Transverse colon (tissue), 4 donors: ENCODE measurements around the gene TSPOAP1. TPM values are rescaled to one million over a fixed set of nuclear protein-coding genes. Genes with fewer than 3 reads are reported as not detected.

Source experiments
- DNase-seq: peaks from one replicate; pipeline ENCODE4 v3.0.0-alpha.2; 2019
- H3K27ac ChIP-seq, 4 donors: fragments of 200-600 bp; sonication (generic); 2 replicates each; pipeline ENCODE4 v1.5.1; 2016 to 2018; ENCODE audit warnings: inconsistent platforms in 4 of 4
- H3K27me3 ChIP-seq: fragments of 200-600 bp; sonication (generic); 2 replicates; pipeline ENCODE4 v1.5.1; 2017; ENCODE audit warnings: inconsistent platforms
- H3K36me3 ChIP-seq, 4 donors: fragments of 200-600 bp; sonication (generic); 2 replicates each; pipeline ENCODE4 v1.5.1; 2017 to 2019; ENCODE audit warnings: inconsistent platforms in 4 of 4
- H3K4me1 ChIP-seq, 4 donors: fragments of 200-600 bp; sonication (generic); 2 replicates each; pipeline ENCODE4 v1.5.1; 2017 to 2020; ENCODE audit warnings: inconsistent platforms in 4 of 4
- H3K4me3 ChIP-seq, 4 donors: fragments of 200-600 bp; sonication (generic); 1 replicate in 1 of 4; 2 replicates in 3 of 4; pipeline versions ENCODE4 v1.5.1 to v1.6.1; 2017 to 2019; ENCODE audit warnings: inconsistent platforms in 4 of 4
- H3K9me3 ChIP-seq, 2 donors: fragments of 200-600 bp; sonication (generic); 2 replicates each; pipeline ENCODE4 v1.5.1; 2017 to 2019; ENCODE audit warnings: inconsistent platforms in 2 of 2
- EP300 ChIP-seq: sonication (generic); formaldehyde crosslinking; IDR thresholded peaks from one replicate; pipeline ENCODE4 v1.6.1; 2017; ENCODE audit warnings: antibody characterized with exemption, low read depth
- POLR2A ChIP-seq: fragments of 450-650 bp; IDR thresholded peaks from one replicate; pipeline ENCODE4 v1.6.1; 2016; ENCODE audit warnings: antibody characterized with exemption, mild to moderate bottlenecking, moderate library complexity
- POLR2AphosphoS5 ChIP-seq, 3 donors: sonication (generic); formaldehyde crosslinking; IDR thresholded peaks; one replicate each; pipeline ENCODE4 v1.6.1; 2016; ENCODE audit warnings: antibody characterized with exemption in 3 of 3
- WGBS, 2 donors: methylation state at CpG; one replicate each; pipeline ENCODE4 v1.1.5; 2018; ENCODE audit warnings: low coverage in 1 of 2; 5-methylcytosine and 5-hydroxymethylcytosine counted together
- in situ Hi-C, 4 donors: fragments of 200-750 bp; cut with MboI; loops; one replicate each; pipeline versions ENCODE4 v1.15.0 to v1.15.1; 2017; ENCODE audit warnings: low sequenced_read_pairs in 3 of 4, low pct_ligation_motif_present in 1 of 4, low pct_unique_long_range_greater_than_20kb in 1 of 4
- intact Hi-C: fragments of 100-400 bp; cut with DNase I; formaldehyde crosslinking; loops from one replicate; pipeline ENCODE4 v1.15.1; 2023; ENCODE audit warnings: low total_unique reads
- total RNA-seq, 4 donors: library from RNA; depleted of rRNA; stranded (reverse); fragments of >200 nt; gene quantifications; one replicate each; pipeline ENCODE4 v1.1.0, GENCODE V29; 2016
- TF ChIP-seq, protein P1 (sequence below), 5 experiments: fragments of 200-600 bp in 3 of 5; fragments of 450-650 bp in 2 of 5; sonication (generic) in 3 of 5; IDR thresholded peaks; 1 replicate in 2 of 5; 2 replicates in 3 of 5; pipeline ENCODE4 v1.5.1; 2016 to 2017; ENCODE audit warnings: antibody characterized with exemption in 5 of 5, inconsistent platforms in 3 of 5, mild to moderate bottlenecking in 2 of 5, moderate library complexity in 1 of 5

TSPOAP1 gene
- total RNA-seq, 4 donors from 2014 or later: 4.4 to 21.7 (median 9.4) TPM

DNA sequence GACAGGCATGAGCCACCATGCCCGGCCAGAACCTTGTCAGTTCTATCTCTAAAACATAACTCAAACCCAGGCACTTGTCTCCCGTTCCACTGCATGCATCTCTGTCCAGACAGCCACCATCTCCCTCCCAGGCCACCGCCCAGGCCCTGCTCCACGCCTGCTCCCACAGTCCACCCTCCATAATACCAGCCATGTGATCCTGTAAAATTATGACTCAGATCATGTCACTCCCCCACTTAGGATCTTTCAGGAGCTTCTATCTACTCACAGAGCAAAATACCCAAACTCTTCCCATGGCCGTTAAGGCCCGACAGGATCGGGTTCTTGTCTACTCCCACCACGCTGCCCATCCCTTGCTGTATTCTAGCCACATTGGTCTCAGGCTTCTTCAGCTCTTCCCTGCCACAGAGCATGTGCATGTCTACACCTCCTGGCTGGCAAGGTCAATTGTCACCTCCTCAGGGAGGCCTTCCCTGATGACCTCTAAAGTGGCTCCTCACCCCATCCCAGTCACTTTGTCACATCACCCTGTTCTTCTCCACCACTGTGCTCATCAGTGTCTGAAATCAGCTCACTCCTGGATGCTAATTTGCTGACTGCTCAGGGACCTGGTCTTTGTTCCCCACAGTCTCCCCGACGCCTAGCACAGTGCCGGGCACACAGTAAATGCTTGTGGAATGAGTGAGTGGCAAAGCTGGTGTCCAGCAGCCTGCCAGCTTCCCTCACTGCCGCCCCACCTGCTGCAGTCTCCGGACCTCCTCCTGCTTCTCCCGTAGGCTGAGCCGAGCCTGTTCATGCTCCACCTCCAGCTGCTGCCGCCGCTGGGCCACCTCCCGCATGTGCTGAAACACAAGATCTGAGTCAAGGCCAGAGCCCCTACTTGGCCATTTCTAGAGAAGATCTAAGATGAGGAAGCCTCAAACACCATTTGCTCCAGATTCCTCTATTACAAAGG is 6.7 kb downstream of the TSPOAP1 start:
- intact Hi-C loops: no loop called here
- 90 to 93% methylated on average over 17 to 18 of the region's 18 CpGs for WGBS, 2 donors

DNA sequence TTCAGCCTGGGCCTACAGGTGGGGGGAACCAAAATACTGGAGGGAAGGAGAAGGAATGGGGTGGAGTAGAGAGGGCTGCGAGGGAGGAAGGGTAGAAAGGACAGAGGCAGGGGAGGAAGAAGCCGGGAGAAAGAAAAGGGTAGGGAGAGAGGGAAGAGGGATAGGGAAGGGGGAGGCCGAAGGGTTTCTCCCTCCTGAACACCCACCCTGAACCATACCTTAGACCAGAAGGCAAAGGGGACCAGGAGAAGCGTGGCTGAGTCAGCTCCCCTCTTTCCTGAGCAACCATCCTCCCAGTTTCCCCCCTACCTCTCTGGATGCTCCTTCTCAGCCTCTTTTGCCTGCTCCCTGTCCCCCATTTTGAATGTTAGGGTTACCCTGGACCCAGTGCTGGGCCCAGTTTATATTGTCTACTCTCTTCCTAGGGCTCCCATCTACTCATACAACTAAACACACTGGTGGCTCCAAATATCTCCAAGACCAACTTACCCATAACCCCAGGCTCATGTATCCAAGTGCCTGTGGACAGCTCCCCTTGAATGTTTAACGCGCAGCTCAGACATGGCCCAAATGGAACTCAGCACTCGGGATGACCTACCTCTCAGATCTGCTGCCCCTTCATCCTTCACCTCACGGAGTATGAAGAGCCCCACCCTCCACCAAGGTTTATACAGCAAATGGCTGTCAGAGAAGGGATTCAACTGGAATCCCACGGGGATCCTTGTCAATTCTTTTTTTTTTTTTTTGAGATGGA is 7.8 kb downstream of the TSPOAP1 start:
- intact Hi-C loops: no loop called here

More for the DNA sequence above, 6.7 kb downstream of the TSPOAP1 start:
- Histone ChIP-seq H3K4me1 (peaks cover 10 to 20% (median 13%) of the 10 kb centered on the region in 4 donors), H3K9me3 (no peaks in the 10 kb centered on the region), H3K27me3 (no peaks in the 10 kb centered on the region), H3K4me3 (no peak overlapping the region), H3K36me3 (no peaks in the 10 kb centered on the region), H3K27ac (no peak overlapping the region)
- in situ Hi-C loops: no loop called here
- TF ChIP-seq, protein P1, sequence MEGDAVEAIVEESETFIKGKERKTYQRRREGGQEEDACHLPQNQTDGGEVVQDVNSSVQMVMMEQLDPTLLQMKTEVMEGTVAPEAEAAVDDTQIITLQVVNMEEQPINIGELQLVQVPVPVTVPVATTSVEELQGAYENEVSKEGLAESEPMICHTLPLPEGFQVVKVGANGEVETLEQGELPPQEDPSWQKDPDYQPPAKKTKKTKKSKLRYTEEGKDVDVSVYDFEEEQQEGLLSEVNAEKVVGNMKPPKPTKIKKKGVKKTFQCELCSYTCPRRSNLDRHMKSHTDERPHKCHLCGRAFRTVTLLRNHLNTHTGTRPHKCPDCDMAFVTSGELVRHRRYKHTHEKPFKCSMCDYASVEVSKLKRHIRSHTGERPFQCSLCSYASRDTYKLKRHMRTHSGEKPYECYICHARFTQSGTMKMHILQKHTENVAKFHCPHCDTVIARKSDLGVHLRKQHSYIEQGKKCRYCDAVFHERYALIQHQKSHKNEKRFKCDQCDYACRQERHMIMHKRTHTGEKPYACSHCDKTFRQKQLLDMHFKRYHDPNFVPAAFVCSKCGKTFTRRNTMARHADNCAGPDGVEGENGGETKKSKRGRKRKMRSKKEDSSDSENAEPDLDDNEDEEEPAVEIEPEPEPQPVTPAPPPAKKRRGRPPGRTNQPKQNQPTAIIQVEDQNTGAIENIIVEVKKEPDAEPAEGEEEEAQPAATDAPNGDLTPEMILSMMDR (IDR thresholded peaks at IDR 0.05): no peak
- TF ChIP-seq POLR2AphosphoS5 (IDR thresholded peaks at IDR 0.05) (no peak), POLR2A (no peak), EP300 (no peak)
- DNase-seq: no peak

DNA sequence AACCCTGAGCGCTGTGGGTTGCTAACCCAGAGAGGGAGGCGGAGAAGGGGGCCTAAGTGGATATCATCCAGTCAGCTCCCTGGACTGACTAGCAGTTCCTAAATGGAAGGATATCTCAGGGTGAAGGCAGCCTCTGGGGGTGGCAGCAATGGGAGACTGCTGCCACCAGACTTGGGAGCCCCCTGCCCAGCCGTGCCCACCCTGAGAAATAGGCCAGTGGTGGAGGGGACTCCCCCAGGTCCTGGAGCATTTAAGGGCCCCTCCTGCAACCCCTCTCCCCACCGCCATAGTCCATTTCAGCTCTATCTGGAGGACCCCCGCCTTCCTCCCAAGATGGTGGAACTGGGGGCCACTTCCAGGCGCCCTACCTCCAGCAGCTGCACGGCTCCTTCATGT is 8.4 kb downstream of the TSPOAP1 start:
- H3K36me3 ChIP-seq: no peaks in the 10 kb centered on the region
- intact Hi-C loops (no loop called here), in situ Hi-C loops (no loop called here)
- H3K4me3 ChIP-seq: no peak overlapping the region
- H3K27me3 ChIP-seq: no peaks in the 10 kb centered on the region
- WGBS, 2 donors: 98 to 100% methylated on average over 2 to 7 of the region's 7 CpGs
- peaks cover 9 to 17% (median 12%) of the 10 kb centered on the region in 4 donors for H3K4me1 ChIP-seq
- H3K27ac ChIP-seq: no peak overlapping the region
- no peak for DNase-seq
- TF ChIP-seq POLR2A (no peak), POLR2AphosphoS5 (IDR thresholded peaks at IDR 0.05) (no peak), EP300 (no peak)
- TF ChIP-seq, protein P1 (IDR thresholded peaks at IDR 0.05): no peak
- no peaks in the 10 kb centered on the region for H3K9me3 ChIP-seq

More for the DNA sequence above, 7.8 kb downstream of the TSPOAP1 start:
- H3K9me3 ChIP-seq: no peaks in the 10 kb centered on the region
- in situ Hi-C loops: no loop called here
- H3K4me3 ChIP-seq: no peak overlapping the region
- H3K4me1 ChIP-seq: peaks cover 10 to 20% (median 13%) of the 10 kb centered on the region in 4 donors
- H3K27me3 ChIP-seq: no peaks in the 10 kb centered on the region
- H3K27ac ChIP-seq: no peak overlapping the region
- 93% methylated on average over 4 to 9 of the region's 9 CpGs for WGBS, 2 donors
- TF ChIP-seq EP300 (no peak), POLR2AphosphoS5 (IDR thresholded peaks at IDR 0.05) (no peak), POLR2A (no peak)
- TF ChIP-seq, protein P1 (IDR thresholded peaks at IDR 0.05): no peak
- no peak for DNase-seq
- H3K36me3 ChIP-seq: no peaks in the 10 kb centered on the region
